Midbrain (tissue), 1 donor: ENCODE data around the gene CDK8.
A peak's percentile ranks its signal among the peaks of the same experiment; 100 is the strongest.
"Not testable (repeated sequence)": the region's sequence is repeated elsewhere in the genome, so short reads cannot be mapped to it uniquely, and the experiment has no call there.

ENCODE experiments used
- DNase-seq: peaks from one replicate; lab custom pipeline; 2025; lab: John Stamatoyannopoulos, UW

The CDK8 gene

GRCh38 chr13:26253262-26253786 lies 605 bp upstream of the CDK8 start:
- DNase-seq: no peak

GRCh38 chr13:26254583-26255111 lies 718 bp downstream of the CDK8 start:
- peak; percentile 31 for DNase-seq

DNA sequence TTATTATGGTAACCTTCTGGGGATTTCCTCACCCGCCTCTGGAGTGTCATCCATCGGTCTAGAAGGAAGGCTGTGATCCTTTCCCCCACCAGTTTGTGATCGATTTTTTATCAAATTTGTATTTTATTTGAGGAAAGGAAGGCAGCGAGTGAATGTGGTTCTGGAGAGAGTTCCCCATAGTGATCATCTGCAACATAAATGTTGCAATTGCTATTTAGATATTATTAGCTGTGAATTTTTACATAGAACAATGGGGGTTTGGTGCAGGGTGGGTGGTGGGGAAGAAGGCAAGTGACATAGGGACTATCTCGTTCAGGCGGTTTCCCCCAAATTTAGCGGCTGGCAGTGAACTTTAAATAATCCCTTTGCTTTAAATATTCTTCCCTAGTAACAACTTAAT lies 1.2 kb downstream of the CDK8 start:
- no peak for DNase-seq

GRCh38 chr13:26255691-26256277 lies 1.9 kb downstream of the CDK8 start:
- no peak for DNase-seq

DNA sequence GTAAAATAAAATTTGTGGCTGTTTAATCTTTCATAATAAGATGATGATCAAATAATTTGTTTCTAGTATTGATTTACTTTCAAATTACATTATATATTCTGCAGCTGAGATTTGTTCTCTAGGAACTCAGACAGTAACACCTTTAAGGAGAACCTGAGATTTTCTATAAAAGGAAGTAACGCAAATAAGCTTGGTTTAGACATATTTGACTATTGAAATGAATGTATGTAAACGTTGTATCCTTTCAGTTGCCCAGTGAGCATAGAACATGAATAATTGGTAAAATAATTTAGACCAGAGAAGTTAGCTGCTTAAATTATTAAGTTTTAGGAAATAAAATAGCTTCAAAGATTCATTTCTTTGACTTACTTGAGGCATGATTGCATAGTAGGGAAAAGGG lies 3.1 kb downstream of the CDK8 start:
- DNase-seq: no peak

- DNase-seq: no peak
These were observed 5.7 kb downstream of the CDK8 start for GRCh38 chr13:26259634-26260033.

GRCh38 chr13:26262156-26262555 lies 8.2 kb downstream of the CDK8 start:
- DNase-seq: no peak

GRCh38 chr13:26266311-26266710 lies 12.4 kb downstream of the CDK8 start:
- no peak for DNase-seq

- DNase-seq: no peak
These were observed 16.8 kb downstream of the CDK8 start for GRCh38 chr13:26270707-26271106.

GRCh38 chr13:26272621-26273020 lies 18.7 kb downstream of the CDK8 start:
- DNase-seq: no peak

- no peak for DNase-seq
These were observed 26.4 kb downstream of the CDK8 start for GRCh38 chr13:26280295-26280694.

- DNase-seq: no peak
These were observed 26.9 kb downstream of the CDK8 start for GRCh38 chr13:26280822-26281221.

DNA sequence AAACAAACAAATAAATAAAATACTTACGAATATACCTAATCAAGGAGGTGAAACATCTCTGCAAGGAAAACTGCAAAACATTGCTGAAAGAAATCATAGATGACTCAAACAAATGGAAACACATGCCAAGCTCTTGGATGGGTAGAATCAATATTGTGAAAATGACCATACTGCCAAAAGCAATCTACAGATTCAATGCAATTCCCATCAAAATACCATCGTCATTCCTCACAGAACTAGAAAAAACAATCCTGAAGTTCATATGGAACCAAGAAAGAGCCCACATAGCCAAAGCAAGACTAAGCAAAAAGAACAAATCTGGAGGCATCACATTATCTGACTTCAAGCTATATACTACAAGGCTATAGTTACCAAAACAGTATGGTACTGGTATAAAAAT lies 32.0 kb downstream of the CDK8 start:
- not testable (repeated sequence) for DNase-seq

- DNase-seq: not testable (repeated sequence)
These were observed 34.9 kb downstream of the CDK8 start for GRCh38 chr13:26288838-26289237.

DNA sequence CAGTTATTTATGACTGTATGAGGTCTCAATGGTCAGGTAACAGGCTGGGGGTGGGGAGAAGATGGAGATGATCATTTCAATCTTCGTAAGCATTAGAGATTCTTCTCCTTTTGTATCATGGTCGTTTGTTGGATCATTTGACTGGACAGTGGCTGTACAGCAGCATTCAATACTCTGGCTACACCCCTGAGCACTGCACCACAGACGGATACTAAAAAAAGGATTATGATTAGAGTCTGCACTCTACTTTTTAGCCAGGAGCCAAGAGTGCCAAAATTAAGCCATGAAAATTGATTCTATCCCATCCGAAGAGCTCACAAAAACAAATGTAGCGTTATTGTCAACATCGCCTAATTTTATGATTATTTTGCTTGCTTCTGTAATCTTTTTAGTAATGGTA lies 41.9 kb downstream of the CDK8 start:
- DNase-seq: no peak

GRCh38 chr13:26299168-26299750 lies 45.3 kb downstream of the CDK8 start:
- DNase-seq: peak; percentile 8

DNA sequence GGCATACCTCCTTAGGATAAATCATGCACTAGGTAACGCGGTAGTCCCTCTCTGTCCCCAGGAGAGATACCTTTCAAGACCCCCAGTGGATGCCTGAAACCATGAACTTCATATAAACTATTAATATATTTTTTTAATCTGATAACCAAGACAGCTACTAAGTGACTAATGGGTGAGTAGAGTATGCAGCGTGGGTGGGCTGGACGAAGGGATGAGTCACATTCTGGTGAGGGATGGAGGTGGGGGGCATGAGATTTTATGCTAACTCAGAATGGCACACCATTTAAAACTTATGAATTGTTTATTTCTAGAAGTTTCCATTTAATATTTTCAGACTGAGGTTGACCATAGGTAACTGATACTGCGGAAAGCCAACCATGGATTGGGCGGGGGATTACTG lies 46.2 kb downstream of the CDK8 start:
- DNase-seq: no peak

GRCh38 chr13:26305676-26306075 lies 51.7 kb downstream of the CDK8 start:
- DNase-seq: no peak

- no peak for DNase-seq
These were observed 53.8 kb downstream of the CDK8 start for GRCh38 chr13:26307701-26308100.

GRCh38 chr13:26308250-26308649 lies 54.3 kb downstream of the CDK8 start:
- DNase-seq: no peak

- DNase-seq: no peak
These were observed 54.9 kb downstream of the CDK8 start for GRCh38 chr13:26308836-26309235.

- no peak for DNase-seq
These were observed 56.1 kb downstream of the CDK8 start for GRCh38 chr13:26310003-26310402.

GRCh38 chr13:26310470-26310869 lies 56.5 kb downstream of the CDK8 start:
- no peak for DNase-seq

DNA sequence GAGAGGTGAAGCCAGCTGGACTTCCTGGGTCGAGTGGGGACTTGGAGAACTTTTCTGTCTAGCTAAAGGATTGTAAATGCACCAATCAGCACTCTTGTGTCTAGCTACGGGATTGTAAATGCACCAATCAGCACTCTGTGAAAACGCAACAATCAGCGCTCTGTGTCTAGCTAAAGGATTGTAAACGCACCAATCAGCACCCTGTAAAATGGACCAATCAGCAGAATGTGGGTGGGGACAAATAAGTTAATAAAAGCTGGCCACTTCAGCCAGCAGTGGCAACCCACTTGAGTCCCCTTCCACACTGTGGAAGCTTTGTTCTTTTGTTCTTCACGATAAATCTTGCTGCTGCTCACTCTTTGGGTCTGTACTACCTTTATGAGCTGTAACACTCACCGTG lies 58.1 kb downstream of the CDK8 start:
- not testable (repeated sequence) for DNase-seq
